NCI-H1436 (cell line): Measurements from ENCODE around the gene SLC27A3.

Experiments used
- DNase-seq: peaks from one replicate; lab custom pipeline; 2025; lab: John Stamatoyannopoulos, UW

SLC27A3 gene, protein sequence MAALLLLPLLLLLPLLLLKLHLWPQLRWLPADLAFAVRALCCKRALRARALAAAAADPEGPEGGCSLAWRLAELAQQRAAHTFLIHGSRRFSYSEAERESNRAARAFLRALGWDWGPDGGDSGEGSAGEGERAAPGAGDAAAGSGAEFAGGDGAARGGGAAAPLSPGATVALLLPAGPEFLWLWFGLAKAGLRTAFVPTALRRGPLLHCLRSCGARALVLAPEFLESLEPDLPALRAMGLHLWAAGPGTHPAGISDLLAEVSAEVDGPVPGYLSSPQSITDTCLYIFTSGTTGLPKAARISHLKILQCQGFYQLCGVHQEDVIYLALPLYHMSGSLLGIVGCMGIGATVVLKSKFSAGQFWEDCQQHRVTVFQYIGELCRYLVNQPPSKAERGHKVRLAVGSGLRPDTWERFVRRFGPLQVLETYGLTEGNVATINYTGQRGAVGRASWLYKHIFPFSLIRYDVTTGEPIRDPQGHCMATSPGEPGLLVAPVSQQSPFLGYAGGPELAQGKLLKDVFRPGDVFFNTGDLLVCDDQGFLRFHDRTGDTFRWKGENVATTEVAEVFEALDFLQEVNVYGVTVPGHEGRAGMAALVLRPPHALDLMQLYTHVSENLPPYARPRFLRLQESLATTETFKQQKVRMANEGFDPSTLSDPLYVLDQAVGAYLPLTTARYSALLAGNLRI

GRCh38 chr1:153774780-153775457 lies at the start of gene SLC27A3:
SLC27A3 (plus strand) TSS chr1:153775407; CDS start chr1:153775498, 91 bp downstream.
- DNase-seq = peak; percentile 46

GRCh38 chr1:153727463-153728304 lies 47.5 kb upstream of the SLC27A3 start, which contains the start of gene INTS3:
INTS3 (plus strand) TSS chr1:153728050; CDS start chr1:153728635, 585 bp downstream.
- peak; percentile 99 for DNase-seq

DNA sequence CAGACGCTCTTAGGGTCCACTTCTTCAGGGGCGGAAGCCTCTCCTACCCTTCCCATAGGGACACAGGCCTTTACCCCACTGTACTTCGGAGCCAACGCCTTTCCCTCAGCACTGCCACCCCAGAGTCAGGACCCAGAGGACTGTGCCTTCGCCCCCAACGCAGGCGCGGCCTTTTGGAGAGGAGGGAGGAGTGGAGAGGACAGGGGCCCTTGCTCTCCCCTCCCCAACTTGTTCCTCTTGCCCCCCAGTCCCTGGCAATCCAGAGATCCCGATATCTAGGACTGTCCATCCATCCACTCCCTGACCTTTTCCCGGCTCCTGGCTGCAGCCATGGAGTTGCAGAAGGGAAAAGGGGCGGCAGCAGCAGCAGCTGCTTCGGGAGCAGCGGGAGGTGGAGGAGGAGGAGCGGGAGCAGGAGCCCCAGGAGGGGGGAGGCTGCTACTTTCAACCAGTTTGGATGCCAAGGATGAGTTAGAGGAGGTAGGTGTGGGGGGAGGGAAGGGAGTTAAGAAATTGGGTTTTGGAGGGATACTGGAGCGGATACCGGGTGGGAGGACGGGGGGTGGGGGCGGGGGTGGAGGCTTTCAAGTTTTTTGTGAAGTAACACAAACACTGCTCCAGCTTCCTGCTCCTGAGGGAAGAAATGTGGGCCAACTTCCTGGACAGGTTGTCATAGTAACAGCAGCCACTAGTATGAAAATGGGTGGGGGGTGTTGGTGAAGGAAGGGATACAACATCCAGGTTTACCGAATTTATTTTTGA lies 46.7 kb upstream of the SLC27A3 start:
- no peak for DNase-seq

DNA sequence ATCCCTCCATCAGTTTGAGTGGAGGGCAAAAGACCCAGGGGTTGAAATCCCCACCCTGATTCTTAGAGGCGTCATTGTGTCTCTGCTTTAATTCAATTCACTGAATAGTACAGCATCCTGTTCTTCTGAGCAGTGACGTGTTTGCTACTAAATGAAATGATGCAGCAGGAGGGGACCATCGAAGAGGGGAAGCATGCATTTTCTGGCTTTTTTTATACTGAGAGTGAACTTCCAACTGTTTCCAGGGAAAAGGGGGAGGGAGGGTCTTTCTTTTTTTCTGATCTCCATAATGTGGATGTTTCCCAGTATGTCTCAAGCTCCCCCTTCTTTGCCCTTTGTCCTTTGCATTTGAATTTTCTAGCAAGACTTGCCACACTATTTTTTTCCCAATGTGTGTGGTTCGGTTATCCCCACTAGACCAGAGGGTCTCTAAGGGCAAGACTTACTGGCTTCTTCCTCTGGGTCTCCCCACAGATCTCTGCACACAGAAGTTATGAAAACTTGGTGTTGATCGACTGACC lies 44.7 kb upstream of the SLC27A3 start:
- no peak for DNase-seq

DNA sequence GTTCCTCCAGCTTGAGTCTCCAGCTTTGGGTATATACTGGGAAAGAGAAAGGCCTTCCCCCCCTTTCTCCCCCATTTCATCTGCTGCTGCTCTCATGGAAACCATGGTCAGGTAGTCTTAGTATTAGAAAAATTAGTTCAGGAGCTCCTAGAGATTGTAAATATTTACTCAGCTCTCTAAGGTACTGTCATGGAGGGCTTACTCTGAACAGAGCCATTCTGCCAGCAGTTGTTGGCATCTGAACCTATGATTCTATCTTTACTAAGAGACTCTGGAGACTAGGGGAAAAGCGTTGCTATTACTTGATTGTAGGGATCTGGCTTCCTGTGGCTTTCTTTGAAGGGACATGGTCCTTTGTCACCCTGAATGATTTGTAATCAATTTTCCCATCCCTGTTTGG lies 41.2 kb upstream of the SLC27A3 start:
- no peak for DNase-seq

GRCh38 chr1:153734396-153735089 lies 40.7 kb upstream of the SLC27A3 start:
- no peak for DNase-seq

DNA sequence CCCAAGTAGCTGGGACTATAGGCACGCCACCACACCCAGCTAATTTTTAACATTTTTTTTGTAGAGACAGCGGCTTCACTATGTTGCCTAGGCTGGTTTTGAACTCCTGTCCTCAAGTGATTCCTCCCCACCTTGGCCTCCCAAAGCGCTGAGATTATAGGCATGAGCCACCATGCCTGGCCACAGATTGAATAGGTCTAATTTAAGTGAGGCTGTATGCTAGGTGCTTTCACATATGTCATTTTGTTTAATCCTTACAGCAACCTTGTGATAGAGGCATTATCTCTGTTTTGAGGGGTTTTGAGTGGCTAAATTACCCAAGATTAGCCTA lies 40.2 kb upstream of the SLC27A3 start:
- peak; percentile 40 for DNase-seq

GRCh38 chr1:153741986-153742385 lies 33.2 kb upstream of the SLC27A3 start:
- no peak for DNase-seq

GRCh38 chr1:153742411-153743142 lies 32.6 kb upstream of the SLC27A3 start:
- DNase-seq = no peak

DNA sequence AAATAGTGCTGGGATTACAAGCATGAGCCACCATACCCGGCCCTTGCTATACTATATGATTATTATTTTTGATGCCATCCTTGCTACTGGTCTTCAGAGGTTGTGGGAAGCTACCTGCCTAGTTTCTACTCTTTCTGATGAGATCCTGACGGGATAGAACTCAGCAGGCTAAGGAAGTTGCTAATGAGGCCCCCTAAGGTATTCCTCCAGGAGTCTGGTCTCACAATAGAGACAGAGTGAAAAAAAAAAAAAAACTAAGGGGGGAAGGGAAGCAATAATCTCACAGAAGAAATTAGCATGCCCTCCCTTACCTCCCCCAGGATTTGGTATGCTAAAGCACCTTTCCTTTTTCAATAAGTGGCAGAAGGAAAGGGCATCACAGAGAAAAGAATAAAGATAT lies 29.8 kb upstream of the SLC27A3 start:
- no peak for DNase-seq

DNA sequence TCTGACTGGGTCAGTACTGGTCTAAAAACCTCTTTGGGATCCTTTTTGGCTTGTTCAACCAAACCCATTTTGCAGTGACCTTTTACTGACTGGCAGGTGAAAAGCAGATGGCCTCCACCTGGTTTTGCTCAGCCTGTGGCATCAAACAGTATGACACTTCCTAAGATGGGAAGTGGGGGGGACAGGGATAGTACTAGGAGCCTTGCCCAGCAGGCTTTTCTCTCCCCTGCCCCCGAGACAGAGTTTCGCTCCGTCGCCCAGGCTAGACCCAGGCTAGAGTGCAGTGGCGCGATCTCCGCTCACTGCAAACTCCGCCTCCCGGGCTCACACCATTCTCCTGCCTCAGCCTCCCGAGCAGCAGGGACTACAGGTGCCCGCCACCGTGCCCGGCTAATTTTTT lies 29.0 kb upstream of the SLC27A3 start:
- DNase-seq = no peak

- DNase-seq = no peak
These were observed 26.3 kb upstream of the SLC27A3 start for GRCh38 chr1:153748903-153749302.

DNA sequence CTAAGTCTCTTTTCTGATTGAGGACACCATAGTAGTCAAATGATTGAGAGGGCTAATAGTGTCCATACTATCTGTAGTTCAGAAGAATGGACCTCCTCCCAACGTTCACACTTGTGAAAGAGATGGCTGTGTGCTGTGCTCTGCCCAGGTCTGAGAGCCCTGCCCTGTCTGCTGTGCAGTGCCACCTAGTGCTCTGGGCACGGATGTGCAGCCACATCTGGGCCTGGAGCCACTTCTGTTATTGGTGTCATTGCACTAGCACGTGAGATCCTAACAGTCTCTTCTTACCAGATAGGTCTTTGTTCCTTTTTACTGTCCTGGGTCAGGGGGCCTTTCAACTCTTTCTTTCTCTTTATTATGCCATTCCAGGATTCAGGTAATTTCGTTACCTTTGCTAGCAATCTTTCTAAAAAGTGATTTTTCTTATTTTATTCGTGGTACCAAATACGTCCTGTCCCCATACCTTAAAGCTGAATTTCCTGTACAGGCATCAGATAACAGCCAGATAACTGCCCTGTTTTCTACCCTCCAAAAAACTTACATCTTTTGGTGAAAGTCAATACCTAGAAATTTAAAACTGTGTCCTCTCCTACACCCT lies 25.7 kb upstream of the SLC27A3 start:
- DNase-seq = peak; percentile 61

DNA sequence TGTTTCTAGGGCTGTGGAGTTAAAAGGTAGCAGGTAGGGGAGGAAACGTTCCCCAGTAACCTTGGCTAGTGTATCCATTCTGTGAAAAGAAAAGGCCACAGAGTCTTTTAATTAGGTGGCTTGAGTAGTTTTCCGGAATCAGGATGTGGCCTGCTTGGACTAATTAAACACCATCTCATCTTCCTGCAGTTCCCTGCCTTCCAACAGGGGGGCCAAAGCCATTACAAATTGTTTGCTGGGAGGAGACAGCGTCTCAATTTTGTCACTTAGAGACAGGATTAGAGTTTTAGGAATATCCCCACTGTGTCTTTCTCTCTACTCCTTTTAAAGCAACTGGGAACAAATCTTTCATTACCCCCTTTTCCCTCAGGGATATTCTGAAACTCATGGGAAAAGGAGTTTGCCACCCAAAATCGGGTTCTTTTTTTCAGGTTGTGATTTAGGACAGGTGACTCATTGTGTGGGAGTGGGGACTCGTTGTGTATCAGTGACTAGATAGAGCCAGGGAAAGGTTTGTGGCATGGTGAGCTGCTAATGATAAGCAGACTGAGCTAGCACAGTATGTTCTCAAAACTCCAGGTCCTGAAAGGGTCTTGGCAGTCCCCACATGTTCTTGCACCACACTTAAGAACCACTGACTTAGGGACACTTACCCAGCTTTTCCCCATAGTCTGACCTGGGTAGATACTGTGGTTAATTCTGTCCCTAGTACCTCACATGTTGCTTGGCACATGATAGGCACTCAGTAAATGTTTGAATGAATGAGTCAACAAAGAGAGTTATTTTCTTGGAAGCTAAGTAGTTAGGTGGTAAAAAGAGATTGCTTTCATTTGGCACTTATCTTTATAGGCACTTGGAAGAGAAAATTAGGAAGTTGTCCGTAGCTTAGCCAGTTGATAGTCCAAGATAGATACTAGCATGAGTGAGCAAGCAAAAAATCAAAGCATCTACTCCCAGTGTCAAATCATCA lies 24.9 kb upstream of the SLC27A3 start:
- no peak for DNase-seq

DNA sequence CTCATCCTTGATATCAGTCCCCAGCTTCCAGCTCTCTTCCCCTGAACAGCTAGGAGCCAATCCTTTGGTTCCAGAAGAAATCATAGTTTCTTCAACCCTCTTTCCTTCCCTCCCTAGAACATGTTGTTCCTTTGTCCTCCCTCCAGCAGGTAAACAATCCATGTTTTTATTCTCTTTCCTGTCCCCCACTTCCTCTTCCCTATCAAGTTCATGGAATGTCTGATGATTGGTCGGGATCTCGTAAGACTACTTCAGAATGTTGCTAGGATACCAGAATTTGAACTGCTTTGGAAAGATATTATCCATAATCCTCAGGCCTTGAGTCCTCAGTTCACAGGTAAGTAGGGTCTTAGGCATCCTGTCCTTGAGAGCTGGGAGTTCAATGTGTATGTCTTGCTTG lies 23.1 kb upstream of the SLC27A3 start:
- DNase-seq = no peak

- no peak for DNase-seq
These were observed 22.5 kb upstream of the SLC27A3 start for GRCh38 chr1:153752571-153753195.

DNA sequence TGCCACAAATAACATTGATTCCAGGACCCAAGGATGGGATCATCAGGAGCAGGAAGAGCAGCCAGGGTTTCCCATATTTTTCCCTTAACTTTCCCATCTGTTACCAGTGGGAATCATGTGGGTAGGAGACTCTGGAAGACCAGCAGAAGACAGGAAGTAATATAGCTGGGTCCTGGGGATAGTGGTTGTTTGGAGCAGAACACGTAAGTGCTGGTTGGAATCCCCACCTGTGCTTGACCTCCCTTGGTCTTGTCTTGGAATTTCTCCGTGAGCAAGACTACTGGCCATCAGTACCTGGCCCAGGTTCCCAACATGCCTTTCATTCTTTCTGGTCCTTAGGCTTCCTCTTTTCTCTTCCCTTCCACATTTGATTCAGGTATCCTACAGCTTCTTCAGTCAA lies 20.9 kb upstream of the SLC27A3 start:
- no peak for DNase-seq

DNA sequence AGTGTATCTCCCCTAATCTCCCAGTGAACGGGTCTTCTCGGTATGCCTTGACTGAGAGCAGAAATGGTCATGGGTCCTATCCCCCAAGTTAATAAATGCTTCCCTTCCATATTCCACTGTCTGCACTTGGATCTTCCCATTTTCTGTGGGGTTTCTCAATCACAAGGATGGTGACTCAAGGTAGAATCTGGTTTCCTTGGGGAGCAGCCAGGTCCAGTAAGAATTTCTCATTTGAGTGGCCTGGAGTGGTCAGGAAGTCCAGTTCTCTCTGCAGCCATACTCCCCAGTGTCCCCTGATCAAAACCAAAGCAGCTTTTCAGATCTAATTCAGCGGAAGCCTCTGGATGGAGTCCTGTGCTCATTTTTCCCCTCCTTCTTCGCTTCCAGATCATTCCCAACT lies 14.8 kb upstream of the SLC27A3 start:
- no peak for DNase-seq
